ENCODE measurements around the gene TBK1. TPM values are rescaled to one million over a fixed set of nuclear protein-coding genes. Genes with fewer than 3 reads are reported as not detected.
A peak's percentile ranks its signal among the peaks of the same experiment; 100 is the strongest.

TBK1 gene
- total and polyA plus RNA-seq, 9 of the 15 experiments (the other 6 are each of a cell fraction or from before 2014, with no cell fraction given) = 20.4 to 42.0 (median 27.8) TPM

GRCh38 chr12:64452559-64453329, 824 bp downstream of the TBK1 start (continued):
- TF ChIP-seq ZNF311 (CRISPR knock-in tag; IDR thresholded peaks at IDR 0.05) = no peak
- 0 out of 4 replicates have a peak, but pooled peaks of 1 of the 2 experiments have one; percentile 47 for TF ChIP-seq ARNT (IDR thresholded peaks at IDR 0.05)
- peak; percentile 72 for TF ChIP-seq EP400 (IDR thresholded peaks at IDR 0.05)
- TF ChIP-seq POLR2A (conservative IDR thresholded peaks at IDR 0.05) = 0 out of 2 replicates have a peak, but pooled peaks have one; percentile 47
- peak; percentile 92 to 94 for TF ChIP-seq MNT (conservative IDR thresholded peaks at IDR 0.05)
- TF ChIP-seq CHAMP1 (IDR thresholded peaks at IDR 0.05) = 0 out of 2 replicates have a peak, but pooled peaks have one; percentile 24
- peak; percentile 66; the same call in 1 of the 2 replicates for TF ChIP-seq POLR2AphosphoS5 (IDR thresholded peaks at IDR 0.05; ENCODE audit: control insufficient read depth, insufficient read depth, low read depth, low read length)
- peak; percentile 89 for TF ChIP-seq PKNOX1 (IDR thresholded peaks at IDR 0.05)
- TF ChIP-seq HES1 (IDR thresholded peaks at IDR 0.05; ENCODE audit: low read depth) = peak; percentile 78
- 0 out of 2 replicates have a peak, but pooled peaks have one; percentile 44 for TF ChIP-seq ETV1 (tag; conservative IDR thresholded peaks at IDR 0.05; ENCODE audit: low read depth)
- TF ChIP-seq, protein P1, sequence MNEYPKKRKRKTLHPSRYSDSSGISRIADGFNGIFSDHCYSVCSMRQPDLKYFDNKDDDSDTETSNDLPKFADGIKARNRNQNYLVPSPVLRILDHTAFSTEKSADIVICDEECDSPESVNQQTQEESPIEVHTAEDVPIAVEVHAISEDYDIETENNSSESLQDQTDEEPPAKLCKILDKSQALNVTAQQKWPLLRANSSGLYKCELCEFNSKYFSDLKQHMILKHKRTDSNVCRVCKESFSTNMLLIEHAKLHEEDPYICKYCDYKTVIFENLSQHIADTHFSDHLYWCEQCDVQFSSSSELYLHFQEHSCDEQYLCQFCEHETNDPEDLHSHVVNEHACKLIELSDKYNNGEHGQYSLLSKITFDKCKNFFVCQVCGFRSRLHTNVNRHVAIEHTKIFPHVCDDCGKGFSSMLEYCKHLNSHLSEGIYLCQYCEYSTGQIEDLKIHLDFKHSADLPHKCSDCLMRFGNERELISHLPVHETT (CRISPR knock-in tag; conservative IDR thresholded peaks at IDR 0.05 in 1 of 2, IDR thresholded peaks at IDR 0.05 in 1 of 2) = no peak; a peak in 1 of 4 replicates
- peak in 1 of 2 experiments; percentile 15 for TF ChIP-seq NCOA2 (IDR thresholded peaks at IDR 0.05; ENCODE audit: partially characterized antibody in 2 of 2)
- no peak for TF ChIP-seq HOXB6 (CRISPR knock-in tag; IDR thresholded peaks at IDR 0.05; ENCODE audit: borderline replicate concordance)
- TF ChIP-seq TCF3 (CRISPR knock-in tag; IDR thresholded peaks at IDR 0.05) = no peak
- no peak for TF ChIP-seq ZNF79 (CRISPR knock-in tag; IDR thresholded peaks at IDR 0.05; ENCODE audit: low read depth)
